Neural cell (in vitro differentiated cells): ENCODE measurements around the gene TMC2. TPM values are rescaled to one million over a fixed set of nuclear protein-coding genes. Genes with fewer than 3 reads are reported as not detected.

Experiments used
- H2AFZ ChIP-seq: fragments of 200-600, 300-800 bp; sonication (generic), shearing (Covaris generic); 2 replicates; pipeline ENCODE4 v1.6.0; 2014; ENCODE audit warnings: low read depth, mild to moderate bottlenecking, antibody characterized with exemption, low read length, moderate library complexity
- H3F3A ChIP-seq: fragments of 200-600 bp; shearing (Covaris generic); 2 replicates; pipeline ENCODE4 v1.6.1; 2016; ENCODE audit warnings: mild to moderate bottlenecking, moderate library complexity, mixed read lengths, antibody characterized with exemption, low read length; ENCODE audit not compliant: insufficient read depth, poor library complexity, severe bottlenecking
- H3K27ac ChIP-seq: fragments of 200-600, 300-800 bp; sonication (generic), shearing (Covaris generic); 2 replicates; pipeline ENCODE4 v1.5.1; 2014; ENCODE audit warnings: mild to moderate bottlenecking, low read length, moderate library complexity
- H3K27me3 ChIP-seq: fragments of 300-800, 200-600 bp; sonication (generic), shearing (Covaris generic); 2 replicates; pipeline ENCODE4 v1.6.0; 2014; ENCODE audit warnings: mild to moderate bottlenecking, low read depth, low read length, moderate library complexity; ENCODE audit not compliant: insufficient read depth
- H3K36me3 ChIP-seq: fragments of 300-800, 200-600 bp; sonication (generic), shearing (Covaris generic); 2 replicates; pipeline ENCODE4 v1.5.1; 2014; ENCODE audit warnings: mild to moderate bottlenecking, antibody characterized with exemption, low read length, moderate library complexity; ENCODE audit not compliant: insufficient read depth
- H3K4me2 ChIP-seq: fragments of 300-800, 200-600 bp; sonication (generic), shearing (Covaris generic); 2 replicates; pipeline ENCODE4 v1.6.0; 2014; ENCODE audit warnings: mild to moderate bottlenecking, low read length
- H3K4me3 ChIP-seq: fragments of 300-800, 200-600 bp; sonication (generic), shearing (Covaris generic); 2 replicates; pipeline ENCODE4 v1.5.1; 2014; ENCODE audit warnings: mild to moderate bottlenecking, low read length, moderate library complexity
- H3K79me2 ChIP-seq: fragments of 200-600 bp; shearing (Covaris generic); replicated peaks from 2 replicates; pipeline ENCODE4 v1.6.0; 2014; ENCODE audit warnings: mild to moderate bottlenecking, low read length, moderate library complexity; ENCODE audit not compliant: insufficient read depth
- H3K9ac ChIP-seq: fragments of 300-800, 200-600 bp; sonication (generic), shearing (Covaris generic); 2 replicates; pipeline ENCODE4 v1.6.1; 2016; ENCODE audit warnings: mild to moderate bottlenecking, low read length, mixed read lengths
- H3K9me2 ChIP-seq: fragments of 200-600 bp; shearing (Covaris generic); 2 replicates; pipeline ENCODE4 v1.6.1; 2016; ENCODE audit warnings: mild to moderate bottlenecking, low read length, mixed read lengths; ENCODE audit not compliant: insufficient read depth
- H3K9me3 ChIP-seq: fragments of 200-600, 300-800 bp; sonication (generic), shearing (Covaris generic); 2 replicates; pipeline ENCODE4 v1.6.1; 2016; ENCODE audit warnings: mild to moderate bottlenecking, mixed run types, low read length, moderate library complexity, mixed read lengths
- H4K20me1 ChIP-seq: fragments of 200-600 bp; shearing (Covaris generic); 2 replicates; pipeline ENCODE4 v1.6.1; 2016; ENCODE audit warnings: mild to moderate bottlenecking, mixed run types; ENCODE audit not compliant: insufficient read depth
- CTCF ChIP-seq: fragments of 450-650 bp; IDR thresholded peaks from 2 replicates; pipeline ENCODE4 v1.5.1; 2014; ENCODE audit warnings: antibody characterized with exemption, mild to moderate bottlenecking, moderate library complexity; ENCODE audit not compliant: poor library complexity, severe bottlenecking
- EP300 ChIP-seq: fragments of 450-650 bp; conservative IDR thresholded peaks from 2 replicates; pipeline ENCODE4 v1.6.1; 2014; ENCODE audit warnings: antibody characterized with exemption, mild to moderate bottlenecking, moderate library complexity; ENCODE audit not compliant: poor library complexity, severe bottlenecking
- EZH2 ChIP-seq: fragments of 200-600, 300-800 bp; shearing (Covaris generic), sonication (generic); IDR thresholded peaks from 2 replicates; pipeline ENCODE4 v1.6.1; 2014; ENCODE audit warnings: antibody characterized with exemption, low read length, borderline replicate concordance, mild to moderate bottlenecking; ENCODE audit not compliant: insufficient read depth, poor library complexity, severe bottlenecking
- MXI1 ChIP-seq: fragments of 450-650 bp; conservative IDR thresholded peaks from 2 replicates; pipeline ENCODE4 v1.6.1; 2014; ENCODE audit warnings: antibody characterized with exemption, mild to moderate bottlenecking; ENCODE audit not compliant: poor library complexity, severe bottlenecking
- POLR2AphosphoS5 ChIP-seq: IDR thresholded peaks from 2 replicates; pipeline ENCODE4 v1.6.1; 2012
- RAD21 ChIP-seq: fragments of 450-650 bp; conservative IDR thresholded peaks from 2 replicates; pipeline ENCODE4 v1.6.1; 2014; ENCODE audit warnings: antibody characterized with exemption, mild to moderate bottlenecking, moderate library complexity
- REST ChIP-seq: IDR thresholded peaks from 2 replicates; pipeline ENCODE4 v1.6.1; 2012; ENCODE audit warnings: borderline replicate concordance
- SMC3 ChIP-seq: fragments of 450-650 bp; conservative IDR thresholded peaks from 2 replicates; pipeline ENCODE4 v1.6.1; 2014; ENCODE audit warnings: antibody characterized with exemption, mild to moderate bottlenecking, moderate library complexity; ENCODE audit not compliant: poor library complexity
- TAF1 ChIP-seq: IDR thresholded peaks from 2 replicates; pipeline ENCODE4 v1.6.1; 2012; ENCODE audit warnings: low read depth
- polyA plus RNA-seq: library from polyadenylated mRNA; depleted of rRNA; stranded (reverse); fragments of >200 nt; gene quantifications from 2 replicates; pipeline ENCODE4 v1.2.3, GENCODE V29; 2014

The TMC2 gene
- polyA plus RNA-seq, 1 donor from 2014 or later = 0.11 TPM

GRCh38 chr20:2595076-2595475 lies 58.7 kb downstream of the TMC2 start:
- TF ChIP-seq MXI1 (no peak), POLR2AphosphoS5 (no peak), REST (no peak), EZH2 (no peak), CTCF (no peak), SMC3 (no peak), RAD21 (no peak), EP300 (no peak)
- Histone ChIP-seq H2AFZ (no peak overlapping the region), H3K79me2 (no peaks in the 10 kb centered on the region), H3K9me3 (no peaks in the 10 kb centered on the region), H3K4me2 (no peak overlapping the region), H3K36me3 (no peaks in the 10 kb centered on the region), H3F3A (no peaks in the 10 kb centered on the region), H3K9ac (no peak overlapping the region), H3K27ac (no peak overlapping the region), H3K27me3 (no peaks in the 10 kb centered on the region), H3K4me3 (no peak overlapping the region), H4K20me1 (no peaks in the 10 kb centered on the region), H3K9me2 (no peaks in the 10 kb centered on the region)

- Histone ChIP-seq H3K79me2 (no peaks in the 10 kb centered on the region), H4K20me1 (no peaks in the 10 kb centered on the region), H3K9me2 (no peaks in the 10 kb centered on the region), H3K4me2 (no peak overlapping the region), H3K9me3 (no peaks in the 10 kb centered on the region), H3K9ac (no peak overlapping the region), H3K36me3 (no peaks in the 10 kb centered on the region), H3K4me3 (no peak overlapping the region), H2AFZ (no peak overlapping the region), H3K27ac (no peak overlapping the region), H3K27me3 (no peaks in the 10 kb centered on the region), H3F3A (no peaks in the 10 kb centered on the region)
- no peak for TF ChIP-seq MXI1
- TF ChIP-seq CTCF = no peak
- no peak for TF ChIP-seq REST
- TF ChIP-seq POLR2AphosphoS5 = no peak
- no peak for TF ChIP-seq EP300
- no peak for TF ChIP-seq EZH2
- TF ChIP-seq RAD21 = no peak
- TF ChIP-seq TAF1 = no peak
- TF ChIP-seq SMC3 = no peak
Measured at GRCh38 chr20:2596673-2597279, 60.4 kb downstream of the TMC2 start.
